K562 (cell line): ENCODE measurements around the gene GNAZ. TPM values are rescaled to one million over a fixed set of nuclear protein-coding genes. Genes with fewer than 3 reads are reported as not detected.

ENCODE experiments used
- ATAC-seq: fragments of 200-7000 bp; cut with Tn5 transposase; 3 replicates; pipeline ENCODE4 v1.9.1; 2020; ENCODE audit warnings: moderate library complexity
- BruUV-seq: library from RNA; stranded (reverse); fragments of 400-500 nt; replicated peaks from 2 replicates; lab custom pipeline; 2021; lab: Mats Ljungman, UMichigan
- CTCF ChIA-PET: fragments of 300-600 bp; formaldehyde crosslinking; extraction: SDS; loops from one replicate; lab custom pipeline; 2021; ENCODE audit warnings: low intra/inter-chr PET ratio; lab: Yijun Ruan, JAX
- POLR2A ChIA-PET: fragments of 300-600, 350-650 bp; sonication (Branson Sonifier 250); formaldehyde crosslinking; extraction: SDS; loops from one replicate; lab custom pipeline; 2021; ENCODE audit warnings: antibody characterized with exemption, inconsistent platforms; lab: Yijun Ruan, JAX
- DNase-seq, 4 experiments: peaks; one replicate each; pipeline versions ENCODE4 v3.0.0 to v3.0.0-alpha.2; 2011 to 2018; ENCODE audit warnings: low spot score in 3 of 4, mixed read lengths in 3 of 4; ENCODE audit errors: extremely low read depth in 1 of 4
- FAIRE-seq: peaks from 2 replicates; lab custom pipeline; 2011; peaks lifted over from hg19 to GRCh38; lab: Jason Lieb, UNC
- H2AFZ ChIP-seq: 2 replicates; pipeline ENCODE4 v1.6.0; 2011; ENCODE audit warnings: low read depth, low read length, control low read depth, inconsistent platforms
- H3K27ac ChIP-seq: fragments of 200-600 bp; 3 replicates; pipeline ENCODE4 v1.8.0; 2011; ENCODE audit warnings: low read depth, mild to moderate bottlenecking, control low read depth, inconsistent platforms, low read length, moderate library complexity, mixed read lengths; ENCODE audit errors: extremely low read depth
- H3K27me3 ChIP-seq, 2 experiments: fragments of 300-600 bp in 1 of 2; 2 replicates in 1 of 2; 3 replicates in 1 of 2; pipeline versions ENCODE4 v1.6.0 to v1.8.0; 2011; ENCODE audit warnings: inconsistent platforms in 2 of 2, low read length in 2 of 2, mild to moderate bottlenecking in 1 of 2, mixed read lengths in 1 of 2, moderate library complexity in 1 of 2; ENCODE audit not compliant: control insufficient read depth in 2 of 2, insufficient read depth in 2 of 2
- H3K36me3 ChIP-seq: fragments of 300-600 bp; 3 replicates; pipeline ENCODE4 v1.8.0; 2011; ENCODE audit warnings: mild to moderate bottlenecking, low read length, inconsistent platforms; ENCODE audit not compliant: control insufficient read depth, insufficient read depth
- H3K4me1 ChIP-seq, 2 experiments: fragments of 200-600 bp in 1 of 2; replicated peaks in 1 of 2; 2 replicates in 1 of 2; 3 replicates in 1 of 2; pipeline versions ENCODE4 v1.5.1 to v1.8.0; 2011; ENCODE audit warnings: inconsistent platforms in 2 of 2, low read length in 2 of 2, mild to moderate bottlenecking in 1 of 2, mixed read lengths in 1 of 2, moderate library complexity in 1 of 2; ENCODE audit not compliant: control insufficient read depth in 2 of 2, insufficient read depth in 2 of 2
- H3K4me2 ChIP-seq: 2 replicates; pipeline ENCODE4 v1.6.1; 2011; ENCODE audit warnings: low read length, control low read depth, inconsistent platforms, mixed read lengths; ENCODE audit not compliant: insufficient read depth
- H3K4me3 ChIP-seq: fragments of 200-600 bp; sonication (generic), shearing (Covaris generic); 2 replicates; pipeline ENCODE4 v1.5.1; 2016; ENCODE audit warnings: control low read depth, inconsistent platforms
- H3K79me2 ChIP-seq: fragments of 200-600 bp; 3 replicates; pipeline ENCODE4 v1.8.0; 2011; ENCODE audit warnings: low read length, inconsistent platforms; ENCODE audit not compliant: control insufficient read depth, insufficient read depth
- H3K9ac ChIP-seq, 2 experiments: 2 replicates each; pipeline versions ENCODE4 v1.6.0 to v1.6.1; 2011; ENCODE audit warnings: low read depth in 2 of 2, low read length in 2 of 2, control low read depth in 1 of 2, inconsistent platforms in 1 of 2, mild to moderate bottlenecking in 1 of 2, mixed read lengths in 1 of 2; ENCODE audit not compliant: insufficient read depth in 1 of 2
- H3K9me1 ChIP-seq: one replicate; pipeline ENCODE4 v1.6.0; 2011; ENCODE audit warnings: inconsistent platforms, mild to moderate bottlenecking, low read length, moderate library complexity; ENCODE audit not compliant: control insufficient read depth, insufficient read depth
- H3K9me3 ChIP-seq: replicated peaks from 2 replicates; pipeline ENCODE4 v1.5.1; 2011; ENCODE audit warnings: low read depth, low read length, inconsistent platforms; ENCODE audit not compliant: control insufficient read depth, insufficient read depth
- H4K20me1 ChIP-seq: replicated peaks from 2 replicates; pipeline ENCODE4 v1.6.1; 2011; ENCODE audit warnings: low read length, inconsistent platforms, mixed read lengths; ENCODE audit not compliant: control insufficient read depth, insufficient read depth
- CREB1 ChIP-seq, 2 experiments: sonication (generic) in 1 of 2; formaldehyde crosslinking in 1 of 2; IDR thresholded peaks; 2 replicates each; pipeline versions ENCODE4 v1.6.1 to v1.8.0; 2012 to 2022; ENCODE audit warnings: inconsistent platforms in 1 of 2, mild to moderate bottlenecking in 1 of 2, missing genetic modification reagents in 1 of 2, moderate library complexity in 1 of 2
- CTCFL ChIP-seq: IDR thresholded peaks from 2 replicates; pipeline ENCODE4 v1.6.1; 2011; ENCODE audit warnings: borderline replicate concordance, low read depth, mild to moderate bottlenecking, moderate library complexity, low read length; ENCODE audit not compliant: insufficient read depth, poor library complexity, severe bottlenecking
- HINFP ChIP-seq: fragments of 450-650 bp; conservative IDR thresholded peaks from 2 replicates; pipeline ENCODE4 v1.6.1; 2016; ENCODE audit warnings: missing genetic modification characterization, low read depth, mild to moderate bottlenecking, control low read depth, missing compliant biosample characterization
- JUND ChIP-seq, 2 experiments: IDR thresholded peaks; 2 replicates in 1 of 2; 3 replicates in 1 of 2; pipeline ENCODE4 v1.6.1; 2011; ENCODE audit warnings: borderline replicate concordance in 2 of 2, low read depth in 2 of 2, low read length in 2 of 2, improper control_type of control experiment in 1 of 2, missing biosample characterization in 1 of 2, missing genetic modification characterization in 1 of 2, missing genetic modification reagents in 1 of 2
- PRMT5 ChIP-seq: sonication (generic); formaldehyde crosslinking; IDR thresholded peaks from 2 replicates; pipeline ENCODE4 v1.5.0; 2020; ENCODE audit warnings: missing genetic modification reagents
- SMARCB1 ChIP-seq: IDR thresholded peaks from 2 replicates; pipeline ENCODE4 v1.6.1; 2011; ENCODE audit warnings: improper control_type of control experiment, low read depth; ENCODE audit not compliant: insufficient read length
- SOX6 ChIP-seq: fragments of 450-650 bp; IDR thresholded peaks from 2 replicates; pipeline ENCODE4 v1.6.1; 2014; ENCODE audit warnings: mild to moderate bottlenecking
- ZFP30 ChIP-seq: fragments of 250-450 bp; sonication (Bioruptor Pico); IDR thresholded peaks from 2 replicates; pipeline ENCODE4 v1.8.0; 2022; ENCODE audit warnings: moderate library complexity, mild to moderate bottlenecking, inconsistent platforms, borderline replicate concordance
- ZMIZ1 ChIP-seq, 2 experiments: fragments of 150-350 bp in 1 of 2; IDR thresholded peaks; 2 replicates each; pipeline ENCODE4 v1.6.1; 2012 to 2016; ENCODE audit warnings: low read depth in 2 of 2, low read length in 2 of 2, mild to moderate bottlenecking in 1 of 2, moderate library complexity in 1 of 2
- ZNF316 ChIP-seq: fragments of 450-650 bp; IDR thresholded peaks from 2 replicates; pipeline ENCODE4 v1.6.1; 2016
- ZNF551 ChIP-seq: fragments of 250-450 bp; sonication (Bioruptor Pico); IDR thresholded peaks from 2 replicates; pipeline ENCODE4 v1.5.0; 2021; ENCODE audit warnings: mild to moderate bottlenecking, moderate library complexity
- WGBS: fragments of 100-300 bp; shearing (Covaris generic); methylation state at CpG from one replicate; pipeline ENCODE4 v1.1.6; 2016; ENCODE audit warnings: low coverage, mixed read lengths; ENCODE audit not compliant: insufficient coverage; ENCODE audit errors: missing lambda C conversion rate; 5-methylcytosine and 5-hydroxymethylcytosine counted together
- in situ Hi-C: fragments of 300-500 bp; cut with MboI; formaldehyde crosslinking; loops from 4 replicates; pipeline ENCODE4 v1.15.0; 2018; ENCODE audit warnings: inconsistent platforms, mixed read lengths
- intact Hi-C: fragments of 100-400 bp; cut with micrococcal nuclease; formaldehyde crosslinking; loops from 2 replicates; pipeline ENCODE4 v1.14.2; 2022
- polyA plus RNA-seq, 8 experiments: library from polyadenylated mRNA; depleted of rRNA in 4 of 8; stranded (reverse) in 5 of 8; unstranded in 3 of 8; fragments of >200 nt; fragmentation: Nextera tagmentation in 2 of 8; fragmentation: Illumina TruSeq in 1 of 8; extraction: Ambion mirVana in 2 of 8; extraction: Trizol in 1 of 8; gene quantifications; 2 replicates each; pipeline versions ENCODE4 v1.2.1 to v1.2.3, GENCODE V29; 2011 to 2014; ENCODE audit warnings: inconsistent platforms in 1 of 8, missing spikeins in 1 of 8
- total RNA-seq, 7 experiments: library from RNA; depleted of rRNA in 6 of 7; stranded (reverse); fragments of >200 nt in 6 of 7; fragmentation: Illumina TruSeq in 2 of 7; extraction: Trizol in 2 of 7; gene quantifications; 2 replicates each; pipeline versions ENCODE4 v1.2.1 to v1.2.3, GENCODE V29; 2011 to 2021; ENCODE audit warnings: low replicate concordance in 1 of 7

GNAZ gene
- total and polyA plus RNA-seq, 9 of the 15 experiments (the other 6 are each of a cell fraction or from before 2014, with no cell fraction given), result 0.04 to 0.22 (median 0.13) TPM; not detected in 3

GRCh38 chr22:23061471-23062280 lies 8.6 kb upstream of the GNAZ start:
- BruUV-seq, result no TSS peak
- TF ChIP-seq SOX6 (no peak), ZNF551 (no peak), JUND (IDR thresholded peaks at IDR 0.05; ENCODE audit: borderline replicate concordance, low read depth, low read length) (0 out of 2 replicates have a peak, but pooled peaks have one; percentile 6), JUND (tag; IDR thresholded peaks at IDR 0.05; ENCODE audit: borderline replicate concordance, low read depth, low read length) (no peak), PRMT5 (CRISPR knock-in tag) (0 out of 2 replicates have a peak, but pooled peaks have one; percentile 17), CTCFL (no peak), CREB1 (IDR thresholded peaks at IDR 0.05) (peak; percentile 31; the same call in 1 of the 2 replicates), CREB1 (CRISPR knock-in tag; IDR thresholded peaks at IDR 0.05) (no peak), ZNF316 (no peak), SMARCB1 (no peak), ZMIZ1 (IDR thresholded peaks at IDR 0.05; ENCODE audit: low read depth in 2 of 2, low read length in 2 of 2) (0 out of 4 replicates have a peak, but pooled peaks of 1 of the 2 experiments have one; percentile 11), ZFP30 (CRISPR knock-in tag) (no peak), HINFP (tag) (no peak)

More at GRCh38 chr22:23061471-23062280, 8.6 kb upstream of the GNAZ start:
- Histone ChIP-seq H3K27me3 (peaks cover 34 to 86% of the 10 kb centered on the region in 2 experiments), H3K4me3 (no peak overlapping the region), H3K9me3 (no peaks in the 10 kb centered on the region), H4K20me1 (peaks cover 67% of the 10 kb centered on the region), H3K36me3 (no peaks in the 10 kb centered on the region), H2AFZ (no peak overlapping the region), H3K9me1 (no peaks in the 10 kb centered on the region), H3K4me2 (no peak overlapping the region), H3K27ac (no peak overlapping the region), H3K79me2 (no peaks in the 10 kb centered on the region), H3K9ac (no peak overlapping the region), H3K4me1 (peaks cover 0 to 3% of the 10 kb centered on the region in 2 experiments; a peak in 1 of 5 replicates)
- ATAC-seq, result no peak
- intact Hi-C loops, result no loop called here
- DNase-seq, result peak in 1 of 4 experiments; percentile 45
- no peak for FAIRE-seq
- WGBS, result 1% methylated on average over 16 of the region's 16 CpGs
- in situ Hi-C loops, result no loop called here
- POLR2A ChIA-PET, result interaction anchor here (0.9 to 9.0 kb wide), 7 partner anchors 12 to 45 kb away, joined by 3 to 100 read pairs (median 5); partner anchors contain the start of gene GNAZ
- CTCF ChIA-PET, result no interaction called here
